Loucy (cell line): ENCODE results near the gene SRPRB.

Experiments
- H2AFZ ChIP-seq: fragments of 200-600 bp; sonication (generic); 2 replicates; pipeline ENCODE4 v1.6.0; 2016; ENCODE audit warnings: antibody characterized with exemption, mild to moderate bottlenecking, low read length, moderate library complexity
- H3F3A ChIP-seq: fragments of 200-600 bp; 2 replicates; pipeline ENCODE4 v1.6.0; 2016; ENCODE audit warnings: antibody characterized with exemption, low read depth, mild to moderate bottlenecking
- H3K27me3 ChIP-seq: fragments of 200-600 bp; sonication (generic); 2 replicates; pipeline ENCODE4 v1.6.1; 2014; ENCODE audit warnings: low read length, mild to moderate bottlenecking; ENCODE audit not compliant: insufficient read depth, poor library complexity, severe bottlenecking
- H3K36me3 ChIP-seq: fragments of 200-600 bp; sonication (generic); 2 replicates; pipeline ENCODE4 v1.6.1; 2016; ENCODE audit warnings: low read length; ENCODE audit not compliant: insufficient read depth
- H3K4me1 ChIP-seq: fragments of 200-600 bp; sonication (generic); 2 replicates; pipeline ENCODE4 v1.5.1; 2014; ENCODE audit warnings: low read length, mild to moderate bottlenecking; ENCODE audit not compliant: insufficient read depth, poor library complexity, severe bottlenecking
- H3K4me2 ChIP-seq: fragments of 200-600 bp; sonication (generic); 2 replicates; pipeline ENCODE4 v1.6.0; 2014; ENCODE audit warnings: antibody characterized with exemption, low read length, low read depth, mild to moderate bottlenecking; ENCODE audit not compliant: poor library complexity, severe bottlenecking
- H3K4me3 ChIP-seq: fragments of 200-600 bp; sonication (generic); 2 replicates; pipeline ENCODE4 v1.5.1; 2014; ENCODE audit warnings: low read length, mild to moderate bottlenecking, mixed read lengths; ENCODE audit not compliant: poor library complexity, severe bottlenecking
- H3K79me2 ChIP-seq: fragments of 200-600 bp; sonication (generic); 2 replicates; pipeline ENCODE4 v1.6.1; 2014; ENCODE audit warnings: low read length; ENCODE audit not compliant: insufficient read depth
- H3K9ac ChIP-seq: fragments of 200-600 bp; sonication (generic); 2 replicates; pipeline ENCODE4 v1.6.0; 2014; ENCODE audit warnings: mild to moderate bottlenecking, low read depth, low read length, moderate library complexity; ENCODE audit not compliant: poor library complexity, severe bottlenecking
- H3K9me2 ChIP-seq: fragments of 200-600 bp; sonication (generic); replicated peaks from 2 replicates; pipeline ENCODE4 v1.6.1; 2016; ENCODE audit warnings: low read depth, low read length, mixed read lengths
- H3K9me3 ChIP-seq: fragments of 200-600 bp; sonication (generic); 2 replicates; pipeline ENCODE4 v1.6.1; 2014; ENCODE audit warnings: mild to moderate bottlenecking, antibody characterized with exemption, low read length, low read depth; ENCODE audit not compliant: insufficient read depth
- H4K20me1 ChIP-seq: fragments of 200-600 bp; sonication (generic); 2 replicates; pipeline ENCODE4 v1.6.0; 2014; ENCODE audit warnings: antibody characterized with exemption, low read length, mild to moderate bottlenecking; ENCODE audit not compliant: insufficient read depth, poor library complexity, severe bottlenecking
- EZH2phosphoT487 ChIP-seq: fragments of 200-600 bp; IDR thresholded peaks from 2 replicates; pipeline ENCODE4 v1.6.1; 2018; ENCODE audit warnings: antibody characterized with exemption, mild to moderate bottlenecking, moderate library complexity, borderline replicate concordance
- TF ChIP-seq, protein P1 (sequence below): fragments of 200-600 bp; sonication (generic); conservative IDR thresholded peaks from 2 replicates; pipeline ENCODE4 v1.5.1; 2014; ENCODE audit warnings: mild to moderate bottlenecking, antibody characterized with exemption, low read length

The SRPRB gene

DNA sequence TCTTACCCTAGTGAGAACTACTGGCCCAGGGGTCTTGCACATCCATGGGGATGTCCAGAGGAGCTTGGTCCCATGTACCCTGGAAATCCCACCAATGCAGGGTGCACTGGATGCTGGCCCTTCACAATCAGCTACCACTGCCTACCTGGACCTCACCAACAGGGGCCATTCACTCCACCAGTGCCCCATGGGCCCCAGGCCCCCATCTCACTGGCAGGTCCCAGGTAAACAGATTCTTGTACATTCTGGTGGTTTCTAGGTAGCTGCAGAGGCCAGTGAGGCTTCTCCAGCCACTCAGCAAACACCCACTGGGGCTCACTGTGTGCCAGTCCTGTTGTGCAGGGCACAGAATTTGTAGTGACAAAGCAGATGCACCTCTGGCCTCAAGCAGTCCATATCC, 65.2 kb downstream of the SRPRB start:
- H3F3A ChIP-seq: no peaks in the 10 kb centered on the region

More for the DNA sequence above, 65.2 kb downstream of the SRPRB start:
- Histone ChIP-seq H3K4me3 (no peak overlapping the region), H3K27me3 (no peaks in the 10 kb centered on the region), H3K36me3 (no peaks in the 10 kb centered on the region), H3K9me3 (no peaks in the 10 kb centered on the region), H3K79me2 (no peaks in the 10 kb centered on the region), H3K4me1 (no peaks in the 10 kb centered on the region), H3K9ac (no peak overlapping the region), H3K4me2 (no peak overlapping the region), H4K20me1 (no peaks in the 10 kb centered on the region), H3K9me2 (no peaks in the 10 kb centered on the region), H2AFZ (no peak overlapping the region)
- TF ChIP-seq, protein P1, sequence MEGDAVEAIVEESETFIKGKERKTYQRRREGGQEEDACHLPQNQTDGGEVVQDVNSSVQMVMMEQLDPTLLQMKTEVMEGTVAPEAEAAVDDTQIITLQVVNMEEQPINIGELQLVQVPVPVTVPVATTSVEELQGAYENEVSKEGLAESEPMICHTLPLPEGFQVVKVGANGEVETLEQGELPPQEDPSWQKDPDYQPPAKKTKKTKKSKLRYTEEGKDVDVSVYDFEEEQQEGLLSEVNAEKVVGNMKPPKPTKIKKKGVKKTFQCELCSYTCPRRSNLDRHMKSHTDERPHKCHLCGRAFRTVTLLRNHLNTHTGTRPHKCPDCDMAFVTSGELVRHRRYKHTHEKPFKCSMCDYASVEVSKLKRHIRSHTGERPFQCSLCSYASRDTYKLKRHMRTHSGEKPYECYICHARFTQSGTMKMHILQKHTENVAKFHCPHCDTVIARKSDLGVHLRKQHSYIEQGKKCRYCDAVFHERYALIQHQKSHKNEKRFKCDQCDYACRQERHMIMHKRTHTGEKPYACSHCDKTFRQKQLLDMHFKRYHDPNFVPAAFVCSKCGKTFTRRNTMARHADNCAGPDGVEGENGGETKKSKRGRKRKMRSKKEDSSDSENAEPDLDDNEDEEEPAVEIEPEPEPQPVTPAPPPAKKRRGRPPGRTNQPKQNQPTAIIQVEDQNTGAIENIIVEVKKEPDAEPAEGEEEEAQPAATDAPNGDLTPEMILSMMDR: no peak
- no peak for TF ChIP-seq EZH2phosphoT487
